Raji (cell line): ENCODE measurements around the gene ADAM12.

ENCODE experiments used
- POLR2A ChIP-seq: IDR thresholded peaks from 2 replicates; pipeline ENCODE4 v1.6.1; 2011; ENCODE audit warnings: low read depth, low read length, control low read depth; ENCODE audit not compliant: insufficient read depth

ADAM12 gene

DNA sequence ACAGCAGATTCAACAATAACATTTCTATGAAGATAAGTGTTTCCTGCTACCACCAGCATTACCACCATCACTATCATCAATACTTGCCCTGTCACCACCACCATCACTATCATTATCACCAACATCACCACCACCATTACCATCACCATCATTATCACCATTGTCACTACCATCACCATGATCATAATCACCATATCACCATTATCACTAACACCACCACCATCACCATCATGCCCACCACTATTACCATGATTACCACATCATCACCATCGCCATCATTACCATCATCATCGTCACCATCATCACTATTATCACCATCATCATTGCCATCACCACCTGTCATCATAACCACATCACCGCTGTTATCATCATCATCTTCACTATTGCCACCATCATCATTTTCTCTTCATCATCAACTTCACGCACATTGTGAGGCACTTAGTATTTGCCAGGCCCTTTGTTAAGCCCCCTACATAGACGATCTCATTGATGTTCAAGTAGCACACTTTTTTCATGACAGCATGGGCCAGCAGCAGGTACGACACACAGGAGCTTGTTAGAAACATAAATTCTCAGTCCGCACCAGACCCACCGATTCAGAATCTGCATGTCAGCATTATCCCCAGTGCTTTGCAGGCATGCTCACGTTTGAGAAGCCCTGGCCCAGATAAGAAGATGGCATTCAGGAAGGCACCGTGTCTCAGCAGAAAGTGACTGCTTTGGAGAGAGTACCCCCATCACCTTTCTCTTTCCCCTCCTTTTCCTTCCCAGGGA is 161.1 kb downstream of the ADAM12 start:
- no peak for TF ChIP-seq POLR2A

DNA sequence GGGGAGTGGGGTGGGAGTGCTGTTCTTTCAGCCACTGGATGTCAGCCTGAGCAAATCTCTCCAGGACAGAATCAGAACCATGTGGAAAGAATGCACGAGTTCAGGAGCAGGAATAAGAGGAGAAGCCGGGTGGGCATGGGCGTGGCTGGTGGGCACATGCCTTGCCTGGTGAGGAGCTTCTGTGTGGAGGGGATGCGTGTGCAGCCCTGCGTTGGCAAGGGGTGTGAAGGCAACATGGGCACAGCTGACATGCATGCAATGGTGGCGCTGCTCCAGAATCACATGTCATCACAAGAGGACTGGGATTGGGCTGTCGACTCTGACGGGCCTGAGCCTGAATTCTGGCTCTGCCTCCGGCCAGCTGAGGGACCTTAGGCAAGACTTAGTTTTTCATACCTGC is 162.1 kb downstream of the ADAM12 start:
- TF ChIP-seq POLR2A, result no peak

DNA sequence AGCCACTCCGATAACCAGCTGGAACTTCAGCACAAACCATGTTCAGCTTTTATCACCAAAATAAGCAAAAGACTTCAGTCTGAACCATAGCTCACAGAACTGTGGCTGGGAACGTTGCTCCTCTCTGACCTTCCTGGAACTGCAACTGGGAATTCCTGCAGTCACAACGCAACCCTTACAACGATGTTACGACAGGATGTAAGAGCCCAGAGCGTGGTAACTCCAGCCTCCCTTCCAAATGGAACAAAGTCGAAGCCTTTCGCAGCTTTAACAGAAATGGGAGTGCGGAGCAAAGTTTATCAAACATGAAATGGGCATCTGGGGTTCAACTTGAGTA is 162.6 kb downstream of the ADAM12 start:
- no peak for TF ChIP-seq POLR2A

DNA sequence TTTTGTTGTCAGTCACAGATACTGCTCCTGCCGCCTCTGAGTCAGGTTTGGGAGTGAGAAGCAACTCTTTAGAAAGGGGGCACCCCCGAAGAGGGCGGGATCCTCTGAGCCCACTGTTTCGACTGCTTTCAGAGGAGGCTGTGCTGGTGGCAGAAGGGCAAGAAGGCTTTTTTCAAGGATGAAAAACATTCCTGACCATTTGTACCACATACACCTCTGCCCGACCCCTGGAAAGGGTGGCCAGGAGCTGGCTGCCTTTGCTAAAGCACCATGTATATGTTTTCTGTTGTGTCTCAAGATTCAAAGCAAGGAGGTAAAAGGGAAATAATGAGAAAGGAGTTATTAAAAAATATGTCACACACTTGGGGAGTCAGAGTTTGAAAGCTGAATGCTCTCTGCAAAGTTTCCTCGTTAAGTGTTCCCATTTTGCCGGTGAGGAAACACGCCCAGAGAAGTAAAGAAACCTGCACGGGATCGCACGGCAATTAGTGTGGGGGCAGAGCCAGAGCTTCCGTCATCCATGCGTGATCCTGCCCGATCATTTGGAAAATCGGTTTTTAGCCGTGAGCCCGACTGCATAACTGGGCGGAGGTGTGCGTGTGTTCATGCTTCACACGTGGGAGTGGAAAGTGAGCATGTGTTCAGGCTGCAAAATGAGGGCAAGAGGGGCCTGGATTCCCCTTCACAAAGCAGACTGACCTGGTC is 163.2 kb downstream of the ADAM12 start:
- no peak for TF ChIP-seq POLR2A

DNA sequence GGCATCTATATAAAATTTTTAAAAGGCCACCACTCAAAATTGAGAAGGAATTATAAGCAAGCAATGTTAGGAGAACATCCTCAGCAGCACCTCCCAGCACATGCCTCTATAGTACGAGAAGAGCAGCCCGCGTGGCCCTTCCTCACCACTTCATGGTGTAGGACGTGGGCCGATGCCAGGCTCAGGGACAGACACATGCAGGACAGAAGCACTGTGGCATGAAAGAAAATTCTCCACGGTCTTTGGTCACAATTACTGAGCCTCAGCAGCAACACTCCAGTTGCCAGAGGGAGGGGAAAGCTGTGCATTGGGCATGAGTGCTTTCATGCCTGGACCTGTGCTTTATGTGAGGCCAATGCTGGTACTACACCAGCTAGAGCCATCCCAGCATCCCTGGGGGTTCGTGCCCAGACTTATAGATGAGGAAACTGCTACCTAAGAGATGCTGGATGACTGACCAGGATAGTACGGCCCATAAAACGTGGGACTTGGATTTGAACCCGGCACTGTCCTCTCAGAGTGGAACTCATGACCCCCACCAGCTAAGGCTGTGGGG is 164.7 kb downstream of the ADAM12 start:
- no peak for TF ChIP-seq POLR2A

DNA sequence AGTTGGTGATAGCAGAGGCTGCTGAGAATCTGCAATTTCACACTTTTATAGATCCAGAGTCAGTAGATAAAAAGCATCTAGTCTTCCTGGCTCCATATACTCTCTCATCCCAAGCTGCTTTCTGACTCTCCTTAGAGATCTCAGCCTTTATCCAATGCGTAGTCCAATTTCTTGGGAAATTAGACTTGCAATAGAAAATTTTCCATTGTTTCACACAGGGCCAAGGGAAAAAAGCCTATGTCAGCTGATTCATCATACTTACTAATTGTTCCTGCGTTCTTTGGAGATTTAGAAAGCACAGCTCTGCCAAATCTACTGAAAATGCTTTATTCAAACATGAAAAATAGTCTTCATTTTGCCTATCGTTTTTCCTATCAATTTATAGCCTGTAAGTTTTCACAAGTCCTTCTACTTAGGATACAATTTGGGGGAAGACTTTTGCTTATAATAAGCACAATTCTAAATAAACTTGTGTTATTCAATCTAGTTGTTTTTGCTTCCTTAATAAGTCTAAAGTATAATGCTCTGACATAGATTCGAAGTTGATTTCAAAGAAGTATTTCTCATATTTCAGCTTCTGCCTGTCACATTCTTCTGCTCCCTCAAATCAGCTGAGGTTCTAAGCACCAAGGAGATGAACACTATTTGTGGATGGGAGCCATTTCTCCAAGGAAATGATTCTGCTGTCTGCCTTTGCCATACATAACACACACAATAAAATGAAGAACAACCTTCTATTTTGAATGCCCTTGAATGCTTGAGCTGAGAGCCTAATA is 165.4 kb downstream of the ADAM12 start:
- no peak for TF ChIP-seq POLR2A

DNA sequence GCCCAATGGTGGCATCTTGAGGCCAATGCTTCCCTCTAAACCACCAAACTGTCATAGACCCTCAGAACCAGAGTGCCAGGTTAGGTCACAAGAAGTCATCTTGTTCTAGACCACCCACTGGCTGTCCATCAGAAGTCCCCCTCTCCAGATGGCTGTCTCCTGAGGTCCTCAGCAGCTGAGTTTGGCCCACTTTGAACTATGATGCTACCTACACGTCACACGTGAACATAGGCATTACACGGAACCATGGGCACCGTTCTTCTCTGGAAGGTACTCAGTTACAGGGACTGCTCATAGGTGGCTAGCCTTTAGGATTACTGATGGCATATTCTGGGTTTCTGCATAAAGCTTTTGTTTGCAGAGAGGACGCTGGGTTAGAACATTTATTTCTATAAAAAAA is 166.4 kb downstream of the ADAM12 start:
- TF ChIP-seq POLR2A, result no peak

DNA sequence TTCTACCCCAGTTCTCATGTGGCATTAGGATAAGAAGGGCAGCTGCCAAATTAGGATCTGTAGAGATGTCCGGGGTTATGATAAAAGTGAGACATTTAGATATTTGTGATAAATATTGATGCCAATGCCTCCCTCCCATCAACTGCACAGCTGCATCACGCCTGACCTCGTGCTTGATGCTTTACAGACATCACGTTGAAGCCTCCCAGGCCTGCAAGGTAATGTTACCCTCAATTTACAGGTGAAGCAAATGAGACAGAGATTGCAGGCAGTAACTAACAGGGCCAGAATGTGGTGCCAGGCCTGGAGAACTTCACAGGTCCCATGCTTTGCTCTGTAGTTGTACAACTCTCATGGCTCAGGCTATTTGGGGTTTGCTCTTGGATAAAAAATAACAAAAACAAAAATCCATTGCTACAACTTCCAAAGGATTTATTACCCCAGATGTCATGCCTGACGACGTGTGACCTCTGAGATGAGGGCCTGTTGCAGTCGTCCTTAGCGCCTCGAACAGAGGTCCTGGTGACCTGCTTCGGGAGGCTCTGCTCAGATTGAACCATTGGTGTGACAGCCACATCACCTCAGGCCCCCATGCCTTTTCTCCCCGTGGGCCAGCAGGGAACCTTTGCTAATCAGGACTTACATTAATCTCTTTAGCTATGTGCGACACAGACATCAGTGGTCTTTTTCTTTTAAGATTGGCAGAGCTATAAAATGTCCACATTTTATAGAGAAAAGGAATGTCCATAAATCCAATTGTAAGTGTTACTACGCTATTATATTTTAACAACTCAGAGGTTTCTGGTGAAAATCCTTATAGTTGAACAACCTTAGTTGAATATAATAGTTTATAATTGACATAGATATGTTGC is 169.3 kb downstream of the ADAM12 start:
- no peak for TF ChIP-seq POLR2A

DNA sequence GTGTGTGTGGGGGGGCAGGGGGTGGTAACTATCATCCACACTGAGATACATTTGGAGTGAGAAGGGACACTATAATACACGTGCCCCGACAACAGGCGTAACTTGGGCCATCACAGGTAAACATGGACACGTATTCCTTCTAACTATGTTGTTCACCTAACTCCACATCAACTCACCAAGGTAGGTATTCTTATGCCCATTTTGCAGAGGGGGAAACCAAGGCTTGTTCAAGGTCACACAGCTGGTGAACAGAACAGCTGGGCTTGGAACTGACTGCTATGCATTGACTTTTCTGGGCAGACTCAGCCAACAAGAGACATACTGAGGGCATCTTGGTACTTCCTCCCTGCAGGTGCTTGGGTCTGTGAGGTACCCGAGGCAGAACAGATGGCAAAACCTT is 170.1 kb downstream of the ADAM12 start:
- TF ChIP-seq POLR2A, result no peak

DNA sequence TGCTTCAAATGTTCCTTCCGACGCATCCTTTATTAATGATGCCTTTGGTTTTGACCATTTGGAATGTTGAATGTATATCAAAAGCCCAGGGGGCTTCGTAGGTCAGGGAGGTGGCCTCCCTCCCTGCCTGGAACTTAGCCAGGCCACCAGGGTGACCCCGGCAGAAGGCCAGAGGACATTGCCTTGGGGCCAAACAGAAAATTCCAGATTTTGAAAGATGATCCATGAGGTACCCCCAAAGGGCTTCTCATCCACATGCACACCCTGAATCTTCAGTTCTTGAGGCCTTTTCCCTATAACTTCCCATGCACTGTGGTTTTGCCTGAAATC is 171.7 kb downstream of the ADAM12 start:
- TF ChIP-seq POLR2A, result no peak

DNA sequence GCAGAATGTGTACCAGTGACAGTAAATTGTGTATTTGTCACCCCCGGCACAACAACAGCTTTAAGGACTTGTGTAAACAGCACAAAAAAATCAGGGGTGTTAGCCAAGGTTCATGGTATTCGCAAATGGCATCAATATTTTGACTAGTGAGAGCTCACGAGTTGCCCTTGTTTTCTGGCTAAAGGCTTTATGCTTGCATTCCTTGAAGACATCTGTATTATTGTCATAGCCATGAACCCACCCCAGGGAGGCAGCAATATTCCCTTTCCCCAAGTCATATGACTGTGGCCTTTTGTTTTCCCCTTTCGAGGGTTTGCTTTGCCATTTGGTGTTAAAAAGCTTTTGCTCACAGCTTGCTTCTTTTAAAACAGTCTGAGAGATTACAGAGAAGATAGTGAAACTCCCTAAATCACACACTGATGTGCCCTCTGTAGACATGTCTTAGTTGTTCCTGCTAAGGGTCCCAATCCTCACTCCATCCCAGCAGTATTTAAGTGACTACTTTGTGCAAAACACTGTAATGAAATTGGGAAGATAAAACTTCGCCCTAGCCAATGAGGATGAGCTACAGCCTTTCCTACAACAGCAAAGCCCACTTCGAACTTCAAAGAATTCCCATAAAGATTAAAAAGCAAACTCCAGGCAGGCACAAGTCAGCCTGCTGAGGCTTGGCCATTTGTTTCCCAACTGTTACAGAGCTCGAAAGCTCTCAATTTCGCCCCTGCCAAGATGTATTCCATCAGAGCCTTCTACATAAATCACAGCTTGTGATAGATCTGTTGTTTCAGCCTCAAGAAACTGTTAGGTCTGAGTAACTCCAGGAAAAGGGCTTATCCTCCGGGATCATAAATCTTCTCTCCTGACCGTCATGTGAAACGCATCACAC is 172.3 kb downstream of the ADAM12 start:
- TF ChIP-seq POLR2A, result no peak

DNA sequence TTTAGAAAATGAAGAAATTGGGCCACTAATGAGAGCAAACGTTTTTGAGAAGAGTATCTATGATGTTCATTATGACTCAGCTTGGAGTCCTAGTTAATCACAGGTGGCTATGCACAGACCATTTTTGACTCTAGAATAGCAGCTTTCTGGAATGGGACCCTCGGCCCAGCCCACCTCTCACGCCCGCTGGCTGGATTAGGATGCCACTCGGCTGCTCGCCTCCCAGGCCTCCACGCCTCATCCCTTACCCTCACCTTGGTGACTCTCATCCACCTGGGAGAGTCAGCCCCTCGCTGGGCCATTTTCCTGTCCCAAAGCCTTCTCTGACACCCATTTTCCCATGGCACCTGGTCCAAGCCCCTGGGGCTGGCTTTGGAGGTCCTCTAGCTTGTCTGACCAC is 173.6 kb downstream of the ADAM12 start:
- TF ChIP-seq POLR2A, result no peak

DNA sequence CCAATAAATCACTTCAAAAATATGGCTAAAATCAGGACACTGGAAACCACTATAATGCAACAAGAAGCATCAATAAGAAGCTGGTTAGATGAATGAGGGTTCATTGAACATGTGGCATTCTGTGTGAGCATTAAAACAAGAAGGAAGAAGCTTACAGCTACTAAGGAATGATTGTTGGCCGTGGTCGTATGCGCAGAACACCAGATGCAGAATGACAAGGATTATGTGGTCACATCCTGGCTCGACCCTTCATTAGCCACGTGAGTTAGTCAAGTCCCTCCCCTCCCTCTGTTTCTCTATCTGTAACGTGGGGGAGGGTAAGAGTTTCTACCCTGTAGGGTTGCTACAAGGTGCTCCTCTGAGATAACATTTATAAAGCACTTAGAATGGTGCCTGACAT is 174.3 kb downstream of the ADAM12 start:
- TF ChIP-seq POLR2A, result no peak

DNA sequence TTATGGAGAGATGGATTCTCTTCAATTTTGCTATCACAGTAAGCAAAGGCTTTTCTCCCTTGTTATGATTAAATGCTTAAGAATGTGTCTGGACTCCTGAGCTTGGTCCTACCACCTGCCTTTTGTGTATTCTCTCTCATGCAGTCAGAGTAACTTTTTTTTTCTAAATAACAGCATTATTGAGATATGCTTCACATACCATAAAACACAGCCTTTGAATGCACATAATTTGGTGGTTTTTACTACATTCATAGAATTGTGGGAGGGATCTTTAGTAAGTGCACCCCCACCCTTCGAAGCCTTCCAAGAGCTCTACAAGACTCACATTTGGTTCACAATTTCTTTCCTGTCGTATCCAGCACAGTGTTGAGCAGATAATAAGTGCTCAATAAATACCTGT is 175.5 kb downstream of the ADAM12 start:
- no peak for TF ChIP-seq POLR2A
